Testis (tissue), 2 donors: ENCODE measurements around the gene RBM33.

ENCODE experiments used
- CTCF ChIP-seq, 3 experiments: fragments of 450-650 bp in 2 of 3; fragments of 200-600 bp in 1 of 3; sonication (generic) in 1 of 3; IDR thresholded peaks; one replicate each; pipeline ENCODE4 v1.5.1; 2016 to 2019; ENCODE audit warnings: antibody characterized with exemption in 3 of 3, mild to moderate bottlenecking in 2 of 3, moderate library complexity in 1 of 3
- POLR2A ChIP-seq: fragments of 450-650 bp; IDR thresholded peaks from one replicate; pipeline ENCODE4 v1.6.1; 2017; ENCODE audit warnings: antibody characterized with exemption, mild to moderate bottlenecking, moderate library complexity

GRCh38 chr7:155746188-155746587, 101.7 kb downstream of the RBM33 start:
- no peak for TF ChIP-seq CTCF (IDR thresholded peaks at IDR 0.05)
- no peak for TF ChIP-seq POLR2A
